OCI-LY1 (cell line): ENCODE results near the gene HEY2.

ENCODE experiments used
- EZH2 ChIP-seq: fragments of 200-600 bp; sonication (generic), shearing (Covaris generic); IDR thresholded peaks from 2 replicates; pipeline ENCODE4 v1.8.0; 2017; ENCODE audit warnings: borderline replicate concordance, mixed run types, mild to moderate bottlenecking, antibody characterized with exemption, low read length, moderate library complexity, mixed read lengths
- TF ChIP-seq, protein P1 (sequence below): fragments of 200-600 bp; sonication (generic), shearing (Covaris generic); IDR thresholded peaks from 2 replicates; pipeline ENCODE4 v1.5.1; 2017; ENCODE audit warnings: mild to moderate bottlenecking, antibody characterized with exemption, low read length, moderate library complexity, mixed read lengths

DNA sequence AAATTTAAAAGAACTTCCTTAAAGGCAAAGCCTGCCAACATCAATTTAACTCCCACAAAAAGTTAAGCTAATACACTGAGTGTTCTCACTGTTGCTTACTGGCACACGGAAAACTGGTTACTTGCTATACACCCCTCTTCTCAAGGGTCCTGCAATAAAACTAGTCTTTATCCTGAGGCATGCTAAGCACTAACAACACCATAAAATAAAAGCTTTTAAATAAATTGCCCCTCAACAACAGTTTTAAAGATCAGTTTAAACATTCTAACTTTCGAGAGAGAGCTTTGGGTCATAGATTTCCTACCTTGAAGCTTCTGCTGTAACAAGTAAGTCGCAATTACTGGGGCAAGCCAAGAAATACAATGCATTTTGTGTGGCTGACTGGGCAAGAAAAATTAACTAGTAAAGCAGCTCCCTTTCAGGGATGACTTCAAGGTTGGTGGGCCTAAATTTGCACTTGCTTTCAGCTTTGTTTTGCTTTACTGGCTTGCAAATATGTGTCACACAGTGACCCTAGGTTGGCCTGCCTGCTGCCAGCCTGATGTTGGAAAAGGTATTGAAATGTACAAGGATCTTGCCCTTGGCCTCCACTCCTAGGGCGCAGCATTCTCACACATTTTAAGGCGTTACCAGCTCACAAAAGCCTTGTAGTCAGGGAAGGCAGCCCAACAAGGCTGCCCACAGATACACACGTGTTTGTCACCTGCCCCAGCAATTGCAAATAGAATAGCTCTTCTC lies 4.0 kb upstream of the HEY2 start:
- no peak for TF ChIP-seq EZH2
- TF ChIP-seq, protein P1, sequence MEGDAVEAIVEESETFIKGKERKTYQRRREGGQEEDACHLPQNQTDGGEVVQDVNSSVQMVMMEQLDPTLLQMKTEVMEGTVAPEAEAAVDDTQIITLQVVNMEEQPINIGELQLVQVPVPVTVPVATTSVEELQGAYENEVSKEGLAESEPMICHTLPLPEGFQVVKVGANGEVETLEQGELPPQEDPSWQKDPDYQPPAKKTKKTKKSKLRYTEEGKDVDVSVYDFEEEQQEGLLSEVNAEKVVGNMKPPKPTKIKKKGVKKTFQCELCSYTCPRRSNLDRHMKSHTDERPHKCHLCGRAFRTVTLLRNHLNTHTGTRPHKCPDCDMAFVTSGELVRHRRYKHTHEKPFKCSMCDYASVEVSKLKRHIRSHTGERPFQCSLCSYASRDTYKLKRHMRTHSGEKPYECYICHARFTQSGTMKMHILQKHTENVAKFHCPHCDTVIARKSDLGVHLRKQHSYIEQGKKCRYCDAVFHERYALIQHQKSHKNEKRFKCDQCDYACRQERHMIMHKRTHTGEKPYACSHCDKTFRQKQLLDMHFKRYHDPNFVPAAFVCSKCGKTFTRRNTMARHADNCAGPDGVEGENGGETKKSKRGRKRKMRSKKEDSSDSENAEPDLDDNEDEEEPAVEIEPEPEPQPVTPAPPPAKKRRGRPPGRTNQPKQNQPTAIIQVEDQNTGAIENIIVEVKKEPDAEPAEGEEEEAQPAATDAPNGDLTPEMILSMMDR, result no peak
